ENCODE measurements around the gene RAB27A. TPM values are rescaled to one million over a fixed set of nuclear protein-coding genes. Genes with fewer than 3 reads are reported as not detected.
"Not testable (repeated sequence)": the region's sequence is repeated elsewhere in the genome, so short reads cannot be mapped to it uniquely, and the experiment has no call there.

RAB27A gene
- total RNA-seq, 4 donors from 2014 or later = 16.9 to 29.7 (median 21.4) TPM

GRCh38 chr15:55297315-55297714 is 7.7 kb upstream of the RAB27A start:
- H3K4me1 ChIP-seq = no peaks in the 10 kb centered on the region
- H3K27ac ChIP-seq = no peak overlapping the region
- no peaks in the 10 kb centered on the region for H3K9me3 ChIP-seq
- no peak for ATAC-seq
- H3K27me3 ChIP-seq = no peaks in the 10 kb centered on the region
- no peaks in the 10 kb centered on the region for H3K36me3 ChIP-seq
- TF ChIP-seq EP300 (IDR thresholded peaks at IDR 0.05) = no peak
- no peak for TF ChIP-seq POLR2A (IDR thresholded peaks at IDR 0.05)
- no peak for TF ChIP-seq CTCF (IDR thresholded peaks at IDR 0.05)
- TF ChIP-seq POLR2AphosphoS5 (IDR thresholded peaks at IDR 0.05) = no peak
- H3K4me3 ChIP-seq = no peak overlapping the region

- WGBS, 2 donors (ENCODE audit: low coverage in 1 of 2) = 21 to 59% methylated on average over 3 to 8 of the region's 17 CpGs
- Histone ChIP-seq H3K4me3 (peak overlapping the region; percentile 68 to 98), H3K27ac (peak overlapping the region; percentile 93 to 97 (median 94)), H3K4me1 (peaks cover 0 to 26% (median 0%) of the 10 kb centered on the region in 3 donors), H3K36me3 (no peaks in the 10 kb centered on the region), H3K9me3 (no peaks in the 10 kb centered on the region), H3K27me3 (no peaks in the 10 kb centered on the region)
- no peak for TF ChIP-seq EP300 (IDR thresholded peaks at IDR 0.05)
- TF ChIP-seq CTCF (IDR thresholded peaks at IDR 0.05) = peak; percentile 59 to 95 (median 83)
- TF ChIP-seq POLR2A (IDR thresholded peaks at IDR 0.05) = no peak
- peak; percentile 0 for TF ChIP-seq POLR2AphosphoS5 (IDR thresholded peaks at IDR 0.05)
- peak; percentile 86 for ATAC-seq
These were observed 980 bp upstream of the RAB27A start for GRCh38 chr15:55290528-55291057.

GRCh38 chr15:55289011-55289745 is 435 bp downstream of the RAB27A start:
- H3K27me3 ChIP-seq = no peaks in the 10 kb centered on the region
- H3K4me3 ChIP-seq = peak overlapping the region; percentile 68 to 98
- H3K9me3 ChIP-seq = no peaks in the 10 kb centered on the region
- no peak for TF ChIP-seq CTCF (IDR thresholded peaks at IDR 0.05)
- TF ChIP-seq POLR2AphosphoS5 (IDR thresholded peaks at IDR 0.05) = peak; percentile 16
- 0% methylated on average over 2 of the region's 37 CpGs; no CpG with 5 or more reads in 1 of the 2 donors for WGBS, 2 donors (ENCODE audit: low coverage in 1 of 2)
- peak; percentile 55 for ATAC-seq
- no peaks in the 10 kb centered on the region for H3K36me3 ChIP-seq
- H3K27ac ChIP-seq = peak overlapping the region; percentile 93 to 97 (median 94)
- H3K4me1 ChIP-seq = peaks cover 0 to 35% (median 0%) of the 10 kb centered on the region in 3 donors

GRCh38 chr15:55288006-55288717 is 1.5 kb downstream of the RAB27A start:
- Histone ChIP-seq H3K27me3 (no peaks in the 10 kb centered on the region), H3K4me1 (peaks cover 0 to 43% (median 0%) of the 10 kb centered on the region in 3 donors), H3K27ac (peak overlapping the region in 2 of 4 donors; percentile 95 to 97), H3K36me3 (no peaks in the 10 kb centered on the region), H3K9me3 (no peaks in the 10 kb centered on the region), H3K4me3 (peak overlapping the region in 1 of 2 donors; percentile 68)
- 87 to 94% methylated on average over 7 to 8 of the region's 8 CpGs for WGBS, 2 donors (ENCODE audit: low coverage in 1 of 2)
- no peak for ATAC-seq
- TF ChIP-seq POLR2A (IDR thresholded peaks at IDR 0.05) (no peak), POLR2AphosphoS5 (IDR thresholded peaks at IDR 0.05) (no peak), EP300 (IDR thresholded peaks at IDR 0.05) (no peak), CTCF (IDR thresholded peaks at IDR 0.05) (no peak)

GRCh38 chr15:55286442-55287189 is 3.0 kb downstream of the RAB27A start:
- H3K9me3 ChIP-seq, H3K36me3 ChIP-seq, ATAC-seq, H3K27me3 ChIP-seq, H3K4me3 ChIP-seq, H3K27ac ChIP-seq: not testable (repeated sequence)
- H3K4me1 ChIP-seq = peaks cover 0 to 58% (median 5%) of the 10 kb centered on the region in 3 donors
- 92 to 100% methylated on average over 1 to 10 of the region's 10 CpGs for WGBS, 2 donors (ENCODE audit: low coverage in 1 of 2)

All from gastroesophageal sphincter (tissue), 4 donors.